ENCODE results near the gene PIK3CD. TPM values are rescaled to one million over a fixed set of nuclear protein-coding genes. Genes with fewer than 3 reads are reported as not detected.

Gene PIK3CD
- polyA plus RNA-seq, 1 donor from 2014 or later = 4.2 TPM

DNA sequence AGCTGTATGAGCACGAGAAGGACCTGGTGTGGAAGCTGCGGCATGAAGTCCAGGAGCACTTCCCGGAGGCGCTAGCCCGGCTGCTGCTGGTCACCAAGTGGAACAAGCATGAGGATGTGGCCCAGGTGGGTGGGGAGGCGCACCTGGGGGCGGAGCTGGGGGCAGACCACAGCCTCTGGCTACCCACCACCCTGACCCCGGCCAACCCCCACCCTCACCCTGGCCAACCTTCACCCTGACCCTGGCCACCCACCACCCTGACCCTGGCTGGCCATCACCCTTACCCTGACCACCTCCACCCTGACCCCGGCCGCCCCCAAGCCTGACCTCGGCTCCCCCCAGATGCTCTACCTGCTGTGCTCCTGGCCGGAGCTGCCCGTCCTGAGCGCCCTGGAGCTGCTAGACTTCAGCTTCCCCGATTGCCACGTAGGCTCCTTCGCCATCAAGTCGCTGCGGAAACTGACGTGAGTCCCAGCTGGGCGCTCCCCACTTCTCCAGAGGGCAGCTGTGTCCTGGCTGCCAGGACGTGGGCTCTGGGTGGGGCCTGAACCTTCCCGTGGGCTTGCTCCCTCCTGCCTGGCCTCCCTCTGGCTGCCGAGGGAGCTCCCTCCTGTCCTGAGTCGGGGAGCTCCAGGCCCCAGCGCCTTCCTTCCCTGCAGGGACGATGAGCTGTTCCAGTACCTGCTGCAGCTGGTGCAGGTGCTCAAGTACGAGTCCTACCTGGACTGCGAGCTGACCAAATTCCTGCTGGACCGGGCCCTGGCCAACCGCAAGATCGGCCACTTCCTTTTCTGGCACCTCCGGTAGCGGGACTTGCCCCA lies 69.5 kb downstream of the PIK3CD start:
- no peak overlapping the region for H3K27ac ChIP-seq (ENCODE audit: low read length)
- H3K4me2 ChIP-seq (ENCODE audit: low read length) = no peak overlapping the region
- H3K36me3 ChIP-seq (ENCODE audit: insufficient read depth, low read length) = no peaks in the 10 kb centered on the region
- H2AFZ ChIP-seq (ENCODE audit: low read depth, low read length) = no peak overlapping the region
- no peaks in the 10 kb centered on the region for H3K79me2 ChIP-seq (replicated peaks; ENCODE audit: insufficient read depth, low read length)
- TF ChIP-seq SMC3 (conservative IDR thresholded peaks at IDR 0.05; ENCODE audit: poor library complexity) = no peak
- TF ChIP-seq EZH2 (IDR thresholded peaks at IDR 0.05; ENCODE audit: borderline replicate concordance, insufficient read depth, low read length, poor library complexity, severe bottlenecking) = no peak
- no peaks in the 10 kb centered on the region for H3K9me2 ChIP-seq (ENCODE audit: insufficient read depth, low read length)
- no peaks in the 10 kb centered on the region for H4K20me1 ChIP-seq (ENCODE audit: insufficient read depth)
- no peaks in the 10 kb centered on the region for H3K27me3 ChIP-seq (ENCODE audit: insufficient read depth, low read depth, low read length)
- no peak overlapping the region for H3K9ac ChIP-seq (ENCODE audit: low read length)
- H3F3A ChIP-seq (ENCODE audit: insufficient read depth, low read length, poor library complexity, severe bottlenecking) = no peaks in the 10 kb centered on the region
- H3K9me3 ChIP-seq (ENCODE audit: low read length) = no peaks in the 10 kb centered on the region
- no peak overlapping the region for H3K4me3 ChIP-seq (ENCODE audit: low read length)

DNA sequence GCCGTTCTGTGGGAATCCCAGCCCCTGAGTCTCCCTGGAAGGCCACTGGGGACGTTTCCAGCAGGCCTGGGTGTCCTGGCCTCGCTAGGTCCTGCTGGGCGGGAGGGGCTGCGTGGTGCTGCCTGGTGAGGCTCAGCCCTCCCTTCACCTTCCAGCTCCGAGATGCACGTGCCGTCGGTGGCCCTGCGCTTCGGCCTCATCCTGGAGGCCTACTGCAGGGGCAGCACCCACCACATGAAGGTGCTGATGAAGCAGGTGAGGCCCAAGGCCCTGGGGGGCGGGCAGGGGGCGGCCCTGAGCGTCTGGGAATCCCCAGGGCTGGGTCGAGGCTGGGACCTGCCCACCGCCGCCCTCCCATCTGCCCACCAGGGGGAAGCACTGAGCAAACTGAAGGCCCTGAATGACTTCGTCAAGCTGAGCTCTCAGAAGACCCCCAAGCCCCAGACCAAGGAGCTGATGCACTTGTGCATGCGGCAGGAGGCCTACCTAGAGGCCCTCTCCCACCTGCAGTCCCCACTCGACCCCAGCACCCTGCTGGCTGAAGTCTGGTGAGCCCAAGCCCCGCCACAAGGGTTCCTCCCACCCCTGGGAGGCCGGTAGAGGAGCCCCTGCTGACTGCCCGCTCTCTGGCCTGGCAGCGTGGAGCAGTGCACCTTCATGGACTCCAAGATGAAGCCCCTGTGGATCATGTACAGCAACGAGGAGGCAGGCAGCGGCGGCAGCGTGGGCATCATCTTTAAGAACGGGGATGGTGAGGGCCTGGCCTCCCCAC lies 70.3 kb downstream of the PIK3CD start:
- H3F3A ChIP-seq (ENCODE audit: insufficient read depth, low read length, poor library complexity, severe bottlenecking) = no peaks in the 10 kb centered on the region
- H3K27me3 ChIP-seq (ENCODE audit: insufficient read depth, low read depth, low read length) = no peaks in the 10 kb centered on the region
- no peak overlapping the region for H3K4me2 ChIP-seq (ENCODE audit: low read length)
- no peaks in the 10 kb centered on the region for H3K9me3 ChIP-seq (ENCODE audit: low read length)
- TF ChIP-seq RAD21 (conservative IDR thresholded peaks at IDR 0.05) (peak; percentile 11), SMC3 (conservative IDR thresholded peaks at IDR 0.05; ENCODE audit: poor library complexity) (peak; percentile 39), MXI1 (conservative IDR thresholded peaks at IDR 0.05; ENCODE audit: poor library complexity, severe bottlenecking) (no peak)
- TF ChIP-seq, protein P1, sequence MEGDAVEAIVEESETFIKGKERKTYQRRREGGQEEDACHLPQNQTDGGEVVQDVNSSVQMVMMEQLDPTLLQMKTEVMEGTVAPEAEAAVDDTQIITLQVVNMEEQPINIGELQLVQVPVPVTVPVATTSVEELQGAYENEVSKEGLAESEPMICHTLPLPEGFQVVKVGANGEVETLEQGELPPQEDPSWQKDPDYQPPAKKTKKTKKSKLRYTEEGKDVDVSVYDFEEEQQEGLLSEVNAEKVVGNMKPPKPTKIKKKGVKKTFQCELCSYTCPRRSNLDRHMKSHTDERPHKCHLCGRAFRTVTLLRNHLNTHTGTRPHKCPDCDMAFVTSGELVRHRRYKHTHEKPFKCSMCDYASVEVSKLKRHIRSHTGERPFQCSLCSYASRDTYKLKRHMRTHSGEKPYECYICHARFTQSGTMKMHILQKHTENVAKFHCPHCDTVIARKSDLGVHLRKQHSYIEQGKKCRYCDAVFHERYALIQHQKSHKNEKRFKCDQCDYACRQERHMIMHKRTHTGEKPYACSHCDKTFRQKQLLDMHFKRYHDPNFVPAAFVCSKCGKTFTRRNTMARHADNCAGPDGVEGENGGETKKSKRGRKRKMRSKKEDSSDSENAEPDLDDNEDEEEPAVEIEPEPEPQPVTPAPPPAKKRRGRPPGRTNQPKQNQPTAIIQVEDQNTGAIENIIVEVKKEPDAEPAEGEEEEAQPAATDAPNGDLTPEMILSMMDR (IDR thresholded peaks at IDR 0.05; ENCODE audit: poor library complexity, severe bottlenecking) = peak; percentile 49
- H3K27ac ChIP-seq (ENCODE audit: low read length) = no peak overlapping the region
- no peak overlapping the region for H3K9ac ChIP-seq (ENCODE audit: low read length)
- H3K79me2 ChIP-seq (replicated peaks; ENCODE audit: insufficient read depth, low read length) = no peaks in the 10 kb centered on the region
- no peak overlapping the region for H3K4me3 ChIP-seq (ENCODE audit: low read length)
- no peaks in the 10 kb centered on the region for H4K20me1 ChIP-seq (ENCODE audit: insufficient read depth)
- no peak overlapping the region for H2AFZ ChIP-seq (ENCODE audit: low read depth, low read length)
- no peaks in the 10 kb centered on the region for H3K36me3 ChIP-seq (ENCODE audit: insufficient read depth, low read length)
- H3K9me2 ChIP-seq (ENCODE audit: insufficient read depth, low read length) = no peaks in the 10 kb centered on the region

DNA sequence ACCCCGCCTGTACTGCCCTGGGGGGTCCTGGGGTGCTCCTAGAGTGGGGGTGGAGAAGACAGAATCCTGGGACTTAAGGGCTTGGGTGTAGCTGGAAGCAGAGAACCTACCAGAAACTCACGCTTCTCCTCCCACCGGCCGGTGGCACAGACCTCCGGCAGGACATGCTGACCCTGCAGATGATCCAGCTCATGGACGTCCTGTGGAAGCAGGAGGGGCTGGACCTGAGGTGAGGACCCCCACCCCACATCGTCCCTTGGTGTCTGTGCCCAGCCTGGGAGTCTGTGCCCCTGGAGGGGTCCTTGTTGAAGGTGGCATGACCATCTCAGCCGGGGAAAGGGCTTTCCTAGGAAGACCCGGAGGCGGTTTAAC lies 70.8 kb downstream of the PIK3CD start:
- H3K27ac ChIP-seq (ENCODE audit: low read length) = no peak overlapping the region

More for the DNA sequence above, 70.8 kb downstream of the PIK3CD start:
- Histone ChIP-seq H4K20me1 (ENCODE audit: insufficient read depth) (no peaks in the 10 kb centered on the region), H3F3A (ENCODE audit: insufficient read depth, low read length, poor library complexity, severe bottlenecking) (no peaks in the 10 kb centered on the region), H3K9ac (ENCODE audit: low read length) (no peak overlapping the region), H3K36me3 (ENCODE audit: insufficient read depth, low read length) (no peaks in the 10 kb centered on the region), H3K4me3 (ENCODE audit: low read length) (no peak overlapping the region), H3K9me2 (ENCODE audit: insufficient read depth, low read length) (no peaks in the 10 kb centered on the region), H3K9me3 (ENCODE audit: low read length) (no peaks in the 10 kb centered on the region), H2AFZ (ENCODE audit: low read depth, low read length) (no peak overlapping the region), H3K27me3 (ENCODE audit: insufficient read depth, low read depth, low read length) (no peaks in the 10 kb centered on the region), H3K4me2 (ENCODE audit: low read length) (no peak overlapping the region), H3K79me2 (replicated peaks; ENCODE audit: insufficient read depth, low read length) (no peaks in the 10 kb centered on the region)
- TF ChIP-seq EZH2 (IDR thresholded peaks at IDR 0.05; ENCODE audit: borderline replicate concordance, insufficient read depth, low read length, poor library complexity, severe bottlenecking) = no peak
- TF ChIP-seq, protein P1 (IDR thresholded peaks at IDR 0.05; ENCODE audit: poor library complexity, severe bottlenecking) = no peak
- no peak for TF ChIP-seq EP300 (conservative IDR thresholded peaks at IDR 0.05; ENCODE audit: poor library complexity, severe bottlenecking)
